Muscle layer of colon (tissue), 2 donors: ENCODE data around the gene TBRG4.

Source experiments
- H3K27ac ChIP-seq: one replicate; pipeline ENCODE4 v1.7.0; 2013; ENCODE audit warnings: low read depth, mild to moderate bottlenecking, low read length, moderate library complexity
- H3K27me3 ChIP-seq, 2 donors: one replicate each; pipeline ENCODE4 v1.7.0; 2013; ENCODE audit warnings: low read length in 2 of 2, mild to moderate bottlenecking in 2 of 2; ENCODE audit not compliant: insufficient read depth in 2 of 2, control insufficient read depth in 1 of 2
- H3K36me3 ChIP-seq: one replicate; pipeline ENCODE4 v1.7.0; 2013; ENCODE audit warnings: mild to moderate bottlenecking, low read length; ENCODE audit not compliant: insufficient read depth
- H3K4me1 ChIP-seq: one replicate; pipeline ENCODE4 v1.7.0; 2013; ENCODE audit warnings: mild to moderate bottlenecking, low read length; ENCODE audit not compliant: insufficient read depth
- H3K4me3 ChIP-seq, 2 donors: one replicate each; pipeline ENCODE4 v1.7.0; 2013; ENCODE audit warnings: low read length in 2 of 2, low read depth in 1 of 2, mild to moderate bottlenecking in 1 of 2, moderate library complexity in 1 of 2
- H3K9ac ChIP-seq: one replicate; pipeline ENCODE4 v1.7.0; 2013; ENCODE audit warnings: low read length
- H3K9me3 ChIP-seq: one replicate; pipeline ENCODE4 v1.7.0; 2013; ENCODE audit warnings: mild to moderate bottlenecking, low read length
- donor health status: abdominal sarcoma.
- donor health status: Adenocarcinoma of cecum.

TBRG4 gene

DNA sequence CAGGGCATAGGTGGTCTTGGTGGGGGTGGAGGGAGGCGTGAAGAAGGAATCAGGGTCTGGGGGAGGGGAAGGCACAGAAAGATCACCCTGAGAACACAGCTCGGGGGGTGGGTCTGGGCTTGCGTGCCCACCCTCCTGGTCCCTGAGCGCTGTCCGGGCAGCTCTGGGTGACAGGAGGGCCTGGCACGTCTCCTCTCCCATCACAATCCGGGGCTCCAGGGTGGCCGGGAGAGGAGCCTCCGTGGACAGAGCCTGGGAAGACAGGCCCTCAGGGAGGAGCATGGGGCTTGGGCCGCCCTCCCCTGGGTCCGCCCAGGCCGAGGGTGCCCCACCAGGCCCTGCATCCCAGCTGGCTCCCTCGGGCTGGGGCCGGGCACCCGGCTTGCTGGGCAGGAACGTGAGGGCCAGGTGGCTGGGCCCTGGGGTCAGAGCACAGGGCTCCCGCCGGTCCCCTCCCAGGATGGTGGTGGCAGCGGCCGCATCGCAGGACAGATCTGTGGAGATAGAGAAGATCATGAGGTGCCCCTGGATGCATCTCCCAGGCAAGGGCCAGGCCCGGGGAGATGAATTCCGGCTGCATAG, 25.8 kb downstream of the TBRG4 start:
- Histone ChIP-seq H3K27me3 (no peaks in the 10 kb centered on the region), H3K4me1 (peaks cover 4% of the 10 kb centered on the region), H3K9ac (no peak overlapping the region), H3K9me3 (no peaks in the 10 kb centered on the region), H3K4me3 (no peak overlapping the region), H3K27ac (no peak overlapping the region), H3K36me3 (peaks cover 6% of the 10 kb centered on the region)

DNA sequence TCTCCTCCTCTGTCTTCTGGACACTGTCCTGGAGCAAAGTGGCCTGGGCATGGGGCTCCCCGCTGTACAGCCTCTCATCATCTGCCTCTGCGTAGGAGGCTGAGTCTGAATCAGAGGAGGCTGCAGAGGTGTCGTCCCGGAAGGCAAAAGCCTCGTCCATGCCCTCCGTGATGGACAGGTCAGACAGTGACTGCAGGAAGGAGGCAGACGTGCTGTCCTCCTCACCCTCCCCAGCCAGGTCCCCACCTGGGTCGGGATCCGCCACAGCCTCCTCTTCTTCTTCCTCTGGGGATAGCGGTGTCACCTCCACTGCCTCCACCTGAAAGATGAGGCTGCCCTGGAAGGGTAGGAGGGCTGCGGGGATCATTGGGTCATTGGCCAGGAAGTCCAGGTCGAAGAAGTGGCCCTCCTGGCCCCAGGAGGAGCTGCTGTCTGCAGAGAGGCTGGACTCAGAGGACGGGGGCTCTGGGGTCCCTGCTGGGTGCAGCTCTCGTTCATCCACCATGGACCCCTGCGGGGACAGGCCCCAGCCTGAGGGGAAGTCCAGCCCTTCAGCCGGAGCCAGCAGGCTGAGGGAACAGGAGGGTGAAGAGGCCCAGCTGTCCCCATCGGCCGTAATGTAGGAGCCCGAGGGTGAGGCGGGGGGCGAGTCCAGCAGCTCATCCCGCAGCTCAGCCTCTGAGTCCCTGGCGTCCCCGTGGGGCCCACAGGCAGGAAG, 26.4 kb downstream of the TBRG4 start:
- Histone ChIP-seq H3K4me1 (peaks cover 4% of the 10 kb centered on the region), H3K27me3 (no peaks in the 10 kb centered on the region), H3K9ac (no peak overlapping the region), H3K4me3 (no peak overlapping the region), H3K9me3 (no peaks in the 10 kb centered on the region), H3K36me3 (peaks cover 6% of the 10 kb centered on the region), H3K27ac (no peak overlapping the region)

DNA sequence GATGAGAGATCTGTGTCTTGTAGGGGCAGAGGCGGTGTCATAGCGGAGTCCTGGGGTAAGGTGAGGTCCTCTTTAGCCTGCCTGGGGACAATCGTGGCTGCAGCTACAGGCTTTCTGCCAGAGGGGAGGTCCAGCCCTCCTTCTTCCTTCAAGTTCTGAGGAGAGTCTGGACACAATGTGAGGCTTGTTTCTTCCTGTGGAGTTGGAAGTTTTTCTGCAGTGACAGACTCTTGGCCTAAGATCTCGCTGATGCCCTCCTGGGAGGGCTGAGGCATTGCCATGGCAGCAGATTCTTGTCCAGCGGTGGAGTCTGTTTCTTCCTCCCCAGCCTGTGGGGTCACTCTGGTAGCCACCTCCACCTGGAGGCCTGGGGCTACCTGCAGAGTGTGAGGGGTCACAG, 27.2 kb downstream of the TBRG4 start:
- Histone ChIP-seq H3K4me3 (no peak overlapping the region), H3K4me1 (peaks cover 4% of the 10 kb centered on the region), H3K36me3 (peaks cover 6% of the 10 kb centered on the region), H3K9ac (no peak overlapping the region), H3K27me3 (no peaks in the 10 kb centered on the region), H3K9me3 (no peaks in the 10 kb centered on the region), H3K27ac (no peak overlapping the region)

DNA sequence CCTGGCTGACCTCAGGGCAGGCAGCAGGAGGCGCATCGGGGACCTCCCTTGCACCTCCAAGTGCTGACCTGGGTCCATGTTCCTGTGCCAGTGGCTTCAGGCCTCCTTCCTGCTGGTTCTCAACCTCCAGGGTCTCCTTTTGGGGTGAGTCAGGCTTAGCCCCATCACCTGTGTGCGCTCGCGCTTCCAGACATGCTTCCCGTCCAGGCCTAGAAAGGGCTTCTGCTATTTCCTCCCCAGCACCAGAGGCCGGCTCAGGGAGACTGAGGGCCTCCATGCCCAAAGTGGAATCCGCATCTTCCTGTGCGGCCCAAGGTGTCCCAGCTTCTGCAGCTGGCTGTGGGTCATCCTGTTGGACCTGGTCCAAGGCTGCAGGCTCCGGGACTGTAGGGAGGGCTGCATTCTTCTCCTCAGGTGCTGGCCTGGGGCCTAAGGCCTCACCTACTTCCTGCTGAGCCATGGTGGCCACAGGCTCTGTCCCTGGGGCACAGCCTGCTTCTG, 28.6 kb downstream of the TBRG4 start:
- H3K27me3 ChIP-seq, result no peaks in the 10 kb centered on the region
- no peaks in the 10 kb centered on the region for H3K4me1 ChIP-seq
- no peaks in the 10 kb centered on the region for H3K9me3 ChIP-seq
- no peak overlapping the region for H3K27ac ChIP-seq
- no peak overlapping the region for H3K4me3 ChIP-seq
- H3K9ac ChIP-seq, result no peak overlapping the region
- H3K36me3 ChIP-seq, result peaks cover 13% of the 10 kb centered on the region

DNA sequence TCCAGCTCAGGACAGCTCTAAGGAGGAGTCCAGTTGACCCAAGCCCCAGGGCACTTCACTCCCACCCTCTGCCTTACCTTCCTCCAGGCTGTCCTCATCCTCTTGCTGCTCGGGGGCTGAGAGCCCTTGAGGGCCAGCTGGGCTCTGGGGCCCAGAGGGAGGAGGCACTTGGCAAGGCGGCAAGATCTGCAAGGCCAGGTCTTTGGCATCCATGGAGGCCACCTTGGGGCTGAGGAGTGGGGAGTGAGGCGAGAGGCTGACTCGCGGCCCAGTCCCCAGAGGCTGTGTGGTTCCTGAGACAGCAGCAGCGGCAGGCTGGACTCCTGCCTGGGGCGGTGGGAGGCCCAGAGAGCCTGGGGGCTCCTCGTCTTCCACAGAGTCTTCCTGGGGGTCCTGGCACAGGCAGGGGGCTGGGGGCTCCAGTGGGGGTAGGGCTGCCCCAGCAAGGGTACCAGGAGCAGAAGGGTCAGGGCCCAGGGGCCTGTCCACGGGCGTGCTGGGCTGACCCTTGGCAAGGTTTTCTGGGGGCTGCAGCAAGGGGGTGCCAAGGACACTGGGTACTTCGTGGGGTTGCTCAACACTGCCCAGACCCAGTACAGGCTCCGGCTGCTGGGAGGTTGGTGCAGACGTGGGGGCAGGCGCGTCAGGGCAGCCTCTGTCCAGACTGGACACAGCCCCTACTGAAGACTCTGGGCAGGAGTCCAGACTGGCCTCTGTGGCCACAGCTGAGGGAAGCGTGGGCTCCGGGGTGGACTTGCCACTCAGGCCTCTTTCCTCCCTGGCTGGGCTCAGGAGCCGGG, 29.3 kb downstream of the TBRG4 start:
- no peaks in the 10 kb centered on the region for H3K9me3 ChIP-seq
- no peak overlapping the region for H3K9ac ChIP-seq
- H3K27me3 ChIP-seq, result no peaks in the 10 kb centered on the region
- no peaks in the 10 kb centered on the region for H3K4me1 ChIP-seq
- no peak overlapping the region for H3K27ac ChIP-seq
- H3K4me3 ChIP-seq, result no peak overlapping the region
- H3K36me3 ChIP-seq, result peaks cover 17% of the 10 kb centered on the region

DNA sequence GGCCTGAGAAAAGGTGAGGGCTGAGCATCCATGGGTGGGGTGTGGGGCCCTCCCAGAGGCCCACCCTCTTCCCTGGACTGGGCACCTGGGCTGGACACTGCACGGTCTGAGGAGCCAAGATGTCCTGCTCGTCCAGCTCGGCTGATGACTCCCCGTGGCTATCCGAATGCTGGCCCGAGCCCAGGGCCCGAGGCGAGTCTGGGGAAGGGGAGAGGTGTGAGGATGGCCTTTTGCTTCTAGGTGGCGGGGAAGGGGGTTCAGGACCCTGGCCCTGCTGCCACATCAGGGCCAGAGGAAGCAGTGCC, 29.9 kb downstream of the TBRG4 start:
- H3K4me1 ChIP-seq, result no peaks in the 10 kb centered on the region
- H3K27ac ChIP-seq, result no peak overlapping the region
- H3K9ac ChIP-seq, result no peak overlapping the region
- no peak overlapping the region for H3K4me3 ChIP-seq
- H3K36me3 ChIP-seq, result peaks cover 17% of the 10 kb centered on the region
- H3K27me3 ChIP-seq, result no peaks in the 10 kb centered on the region
- H3K9me3 ChIP-seq, result no peaks in the 10 kb centered on the region

DNA sequence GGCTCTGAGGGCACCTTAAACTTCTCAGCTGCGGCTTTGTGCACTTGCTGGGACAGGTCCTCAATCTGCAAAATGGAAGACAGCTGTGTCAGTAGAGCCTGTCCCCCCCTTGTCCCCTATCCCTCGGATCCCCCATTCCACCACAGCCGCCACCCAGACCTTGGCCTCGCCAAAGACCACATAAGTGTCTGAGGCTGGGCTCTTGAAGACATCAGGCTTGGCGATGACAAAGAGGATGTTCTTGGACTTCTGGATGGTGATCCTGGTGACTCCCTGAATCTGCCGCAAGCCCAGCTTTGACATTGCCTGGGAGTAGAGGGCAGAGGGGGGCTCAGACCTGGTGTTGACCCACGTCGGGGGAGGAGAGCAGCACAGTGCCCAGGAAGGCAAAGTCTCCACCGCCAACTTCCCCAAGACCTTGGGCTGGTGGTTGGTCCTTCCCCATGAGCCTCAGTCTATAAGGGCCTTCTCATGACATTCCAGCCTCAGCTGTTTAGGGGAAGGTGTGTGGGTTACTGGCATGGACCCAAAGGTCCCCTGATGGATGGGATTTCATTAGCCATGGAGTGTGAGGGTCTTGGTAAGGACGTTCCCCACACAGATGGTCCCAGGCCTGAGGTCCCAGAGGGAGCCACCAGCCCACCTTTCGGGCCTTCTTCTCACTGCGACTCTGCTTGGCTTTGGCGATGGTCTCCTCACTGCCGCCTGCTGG, 30.4 kb downstream of the TBRG4 start:
- peaks cover 21% of the 10 kb centered on the region for H3K36me3 ChIP-seq
- H3K4me1 ChIP-seq, result no peaks in the 10 kb centered on the region
- H3K27me3 ChIP-seq, result no peaks in the 10 kb centered on the region
- no peak overlapping the region for H3K27ac ChIP-seq
- H3K4me3 ChIP-seq, result no peak overlapping the region
- H3K9ac ChIP-seq, result no peak overlapping the region
- no peaks in the 10 kb centered on the region for H3K9me3 ChIP-seq

DNA sequence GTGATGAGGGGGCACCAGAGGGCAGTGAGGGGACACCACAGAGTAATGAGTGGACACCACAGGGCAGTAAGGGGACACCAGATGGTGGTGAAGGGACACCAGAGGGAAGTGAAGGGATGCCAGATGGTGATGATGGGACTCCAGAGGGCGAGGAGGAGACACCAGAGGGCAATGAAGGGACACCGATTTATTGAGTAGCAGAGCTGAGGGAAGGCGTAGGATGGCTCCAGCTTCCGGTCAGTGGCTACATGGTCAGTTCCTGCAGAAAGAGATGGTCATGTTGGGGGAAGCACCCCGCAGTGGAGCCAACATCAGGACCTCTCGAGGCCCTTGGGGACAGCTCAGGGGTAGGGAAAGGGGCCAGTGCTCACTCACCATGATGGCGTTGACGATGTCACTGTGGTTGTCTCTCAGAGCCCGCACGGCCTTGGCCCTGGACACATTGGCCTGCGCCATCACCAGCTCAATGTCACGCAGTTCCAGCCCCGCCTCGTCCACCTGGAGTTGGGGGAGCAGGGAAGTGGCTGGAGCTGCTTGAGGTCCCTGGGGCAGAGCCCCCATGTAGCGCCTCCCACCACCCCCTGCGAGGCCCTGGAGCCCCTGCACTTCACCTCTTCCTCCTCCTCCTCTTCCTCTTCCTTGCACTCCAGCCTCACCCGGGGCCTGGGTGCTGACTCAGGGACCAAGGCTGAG, 31.1 kb downstream of the TBRG4 start:
- Histone ChIP-seq H3K27me3 (no peaks in the 10 kb centered on the region), H3K4me3 (no peak overlapping the region), H3K4me1 (no peaks in the 10 kb centered on the region), H3K27ac (no peak overlapping the region), H3K36me3 (peaks cover 27% of the 10 kb centered on the region), H3K9me3 (no peaks in the 10 kb centered on the region), H3K9ac (no peak overlapping the region)

DNA sequence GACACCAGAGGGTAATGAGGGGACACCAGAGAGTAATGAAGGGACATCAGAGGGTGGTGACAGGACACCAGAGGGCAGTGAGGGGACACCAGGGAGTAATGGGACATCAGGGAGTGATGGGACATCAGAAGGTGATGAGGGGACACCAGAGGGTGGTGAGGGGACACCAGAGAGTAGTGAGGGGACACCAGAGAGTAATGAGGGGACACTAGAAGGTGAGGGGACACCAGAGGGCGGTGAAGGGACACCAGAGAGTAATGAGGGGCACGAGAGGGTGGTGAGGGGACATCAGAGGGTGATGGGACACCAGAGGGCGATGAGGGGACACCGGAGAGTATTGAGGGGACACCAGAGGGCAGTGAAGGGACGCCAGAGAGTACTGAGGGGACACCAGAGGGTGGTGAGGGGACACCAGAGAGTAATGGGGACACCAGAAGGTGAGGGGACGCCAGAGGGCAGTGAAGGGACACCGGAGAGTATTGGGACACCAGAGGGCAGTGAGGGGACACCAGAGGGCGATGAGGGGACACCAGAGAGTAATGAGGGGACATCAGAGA, 33.3 kb downstream of the TBRG4 start:
- Histone ChIP-seq H3K9ac (no peak overlapping the region), H3K27ac (no peak overlapping the region), H3K4me1 (no peaks in the 10 kb centered on the region), H3K4me3 (no peak overlapping the region), H3K9me3 (no peaks in the 10 kb centered on the region), H3K36me3 (peaks cover 42% of the 10 kb centered on the region), H3K27me3 (no peaks in the 10 kb centered on the region)

DNA sequence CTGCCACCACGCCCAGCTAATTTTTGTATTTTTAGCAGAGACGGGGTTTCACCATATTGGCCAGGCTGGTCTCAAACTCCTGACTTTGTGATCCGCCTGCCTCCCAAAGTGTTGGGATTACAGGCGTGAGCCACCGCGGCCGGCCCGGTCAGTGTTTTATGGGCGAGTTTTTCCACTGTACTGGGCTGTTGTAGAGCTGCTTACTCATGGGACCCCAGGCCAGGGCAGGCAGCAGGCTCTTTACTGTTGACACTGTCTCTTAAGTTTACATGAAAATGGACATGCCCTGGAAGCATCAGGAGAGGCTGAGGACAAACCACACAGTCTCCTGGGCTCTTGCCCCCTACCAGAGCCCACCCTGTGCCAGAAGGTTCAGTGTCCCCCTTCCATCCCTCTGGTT, 33.9 kb downstream of the TBRG4 start:
- Histone ChIP-seq H3K9ac (no peak overlapping the region), H3K4me1 (no peaks in the 10 kb centered on the region), H3K27ac (no peak overlapping the region), H3K27me3 (no peaks in the 10 kb centered on the region), H3K36me3 (peaks cover 49% of the 10 kb centered on the region), H3K4me3 (no peak overlapping the region), H3K9me3 (no peaks in the 10 kb centered on the region)
